Pancreas (tissue), 10 donors: Measurements from ENCODE around the gene ROR1. TPM values are rescaled to one million over a fixed set of nuclear protein-coding genes. Genes with fewer than 3 reads are reported as not detected.

Experiments
- ATAC-seq, 4 donors: fragments of 200-7000 bp; cut with Tn5 transposase; one replicate each; pipeline versions ENCODE4 v1.8.0 to v1.9.1; 2020; ENCODE audit warnings: mild to moderate bottlenecking in 4 of 4, moderate library complexity in 4 of 4
- DNase-seq, 6 donors: peaks; one replicate each; pipeline ENCODE4 v3.0.0-alpha.2; 2020
- FAIRE-seq: peaks from 2 replicates; lab custom pipeline; 2012; peaks lifted over from hg19 to GRCh38; lab: Jason Lieb, UNC
- H3K27ac ChIP-seq, 4 donors: fragments of 200-600 bp; sonication (generic); 1 replicate in 3 of 4; 2 replicates in 1 of 4; pipeline versions ENCODE4 v1.5.0 to v1.8.0; 2020
- H3K27me3 ChIP-seq, 4 donors: fragments of 200-600 bp; one replicate each; pipeline ENCODE4 v1.8.0; 2021
- H3K36me3 ChIP-seq, 3 donors: fragments of 200-600 bp; sonication (generic) in 1 of 3; one replicate each; pipeline versions ENCODE4 v1.5.0 to v1.8.0; 2020 to 2021
- H3K4me1 ChIP-seq, 3 donors: fragments of 200-600 bp; one replicate each; pipeline ENCODE4 v1.8.0; 2021
- H3K4me3 ChIP-seq, 4 donors: fragments of 200-600 bp; sonication (generic) in 2 of 4; one replicate each; pipeline versions ENCODE4 v1.5.0 to v1.8.0; 2020 to 2021
- H3K9me3 ChIP-seq, 4 donors: fragments of 200-600 bp; one replicate each; pipeline ENCODE4 v1.8.0; 2021
- CTCF ChIP-seq, 4 donors: fragments of 200-600 bp; sonication (generic) in 3 of 4; IDR thresholded peaks; one replicate each; pipeline versions ENCODE4 v1.5.0 to v1.8.0; 2021; ENCODE audit warnings: antibody characterized with exemption in 4 of 4
- WGBS, 2 donors: extraction: QIAGEN DNeasy Blood & Tissue Kit; methylation state at CpG; one replicate each; pipeline ENCODE4 v1.1.7; 2013; 5-methylcytosine and 5-hydroxymethylcytosine counted together
- intact Hi-C, 3 donors: fragments of 100-400 bp; cut with DNase I; formaldehyde crosslinking; loops; one replicate each; pipeline versions ENCODE4 v1.11.1 to v1.14.2; 2022
- polyA plus RNA-seq, 2 donors: library from polyadenylated mRNA; stranded (reverse); fragments of 200-250 nt; gene quantifications; one replicate each; pipeline ENCODE4 v1.2.3, GENCODE V29; 2013
- total RNA-seq, 6 donors: library from RNA; stranded (reverse); fragmentation: NEBNext Ultra II Directional in 4 of 6; extraction: Animal tissue kit (Norgen Biotek cat#: 25700) in 4 of 6; gene quantifications; one replicate each; pipeline versions ENCODE4 v1.2.1 to v1.2.4, GENCODE V29; 2021 to 2023
- donor health status: healthy with polysubstance abuse.
- donor health status: DM: no; HTN: no; CAD: no; lungs with moderate emphysema.
- donor health status: DM: no; HTN: no; CAD: no.
- donor health status: control.
- donor health status: control.
- donor health status: Bipolar disorder and iron deficiency.
- donor health status: DM: yes; HTN: yes; CAD: no.
- donor health status: DM: no; HTN: no; CAD: no.
- donor health status: DM: no; HTN: no; CAD: no.
- donor health status: DM: yes; HTN: yes; CAD: no.

ROR1 gene
- total and polyA plus RNA-seq, 8 donors, result 1.3 to 18.5 (median 7.3) TPM

GRCh38 chr1:63794354-63794753 lies 20.5 kb downstream of the ROR1 start:
- FAIRE-seq (no peak), ATAC-seq (no peak), DNase-seq (no peak)
- H3K36me3 ChIP-seq, result no peaks in the 10 kb centered on the region
- no peaks in the 10 kb centered on the region for H3K27me3 ChIP-seq
- no peak overlapping the region for H3K4me3 ChIP-seq
- no peaks in the 10 kb centered on the region for H3K9me3 ChIP-seq
- H3K4me1 ChIP-seq, result peaks cover under 1 to 12% (median 8%) of the 10 kb centered on the region in 3 donors
- no peak for TF ChIP-seq CTCF (IDR thresholded peaks at IDR 0.05)
- 92 to 93% methylated on average over 7 of the region's 7 CpGs for WGBS, 2 donors
- no peak overlapping the region for H3K27ac ChIP-seq
- intact Hi-C loops, result no loop called here

- FAIRE-seq, result no peak
- no peak for TF ChIP-seq CTCF (IDR thresholded peaks at IDR 0.05)
- no peak for ATAC-seq
- no peak overlapping the region for H3K4me3 ChIP-seq
- peaks cover 4 to 15% (median 5%) of the 10 kb centered on the region in 3 donors for H3K4me1 ChIP-seq
- intact Hi-C loops, result no loop called here
- no peak for DNase-seq
- WGBS, 2 donors, result 88 to 89% methylated on average over 7 of the region's 7 CpGs
- H3K9me3 ChIP-seq, result no peaks in the 10 kb centered on the region
- no peaks in the 10 kb centered on the region for H3K36me3 ChIP-seq
- no peak overlapping the region for H3K27ac ChIP-seq
- no peaks in the 10 kb centered on the region for H3K27me3 ChIP-seq
Observed at GRCh38 chr1:63794939-63795378, 21.1 kb downstream of the ROR1 start.

- ATAC-seq (no peak), FAIRE-seq (no peak), DNase-seq (no peak)
- intact Hi-C loops, result no loop called here
- H3K4me1 ChIP-seq, result peaks cover 0 to 15% (median 4%) of the 10 kb centered on the region in 3 donors
- no peaks in the 10 kb centered on the region for H3K36me3 ChIP-seq
- no peaks in the 10 kb centered on the region for H3K27me3 ChIP-seq
- H3K9me3 ChIP-seq, result no peaks in the 10 kb centered on the region
- no peak overlapping the region for H3K4me3 ChIP-seq
- TF ChIP-seq CTCF (IDR thresholded peaks at IDR 0.05), result no peak
- no peak overlapping the region for H3K27ac ChIP-seq
- 35 to 36% methylated on average over 4 of the region's 4 CpGs for WGBS, 2 donors
Observed at GRCh38 chr1:63795455-63795854, 21.6 kb downstream of the ROR1 start.

- intact Hi-C loops, result no loop called here
- WGBS, 2 donors, result 76 to 83% methylated on average over 7 of the region's 7 CpGs
- no peak for DNase-seq
- no peak for TF ChIP-seq CTCF (IDR thresholded peaks at IDR 0.05)
- ATAC-seq, result peak in 2 of 4 donors; percentile 19 to 24
- Histone ChIP-seq H3K9me3 (no peaks in the 10 kb centered on the region), H3K36me3 (no peaks in the 10 kb centered on the region), H3K27me3 (no peaks in the 10 kb centered on the region), H3K27ac (no peak overlapping the region), H3K4me3 (no peak overlapping the region), H3K4me1 (peaks cover 0 to 15% (median 4%) of the 10 kb centered on the region in 3 donors)
- FAIRE-seq, result no peak
Observed at GRCh38 chr1:63797056-63797726, 23.4 kb downstream of the ROR1 start.

GRCh38 chr1:63798284-63798683 lies 24.5 kb downstream of the ROR1 start:
- WGBS, 2 donors, result 85 to 99% methylated on average over 2 of the region's 2 CpGs
- Histone ChIP-seq H3K9me3 (no peaks in the 10 kb centered on the region), H3K4me1 (peaks cover 0 to 15% (median 4%) of the 10 kb centered on the region in 3 donors), H3K36me3 (no peaks in the 10 kb centered on the region), H3K27ac (no peak overlapping the region), H3K27me3 (no peaks in the 10 kb centered on the region), H3K4me3 (no peak overlapping the region)
- ATAC-seq (no peak), FAIRE-seq (no peak), DNase-seq (no peak)
- intact Hi-C loops, result no loop called here
- TF ChIP-seq CTCF (IDR thresholded peaks at IDR 0.05), result no peak
